Heart left ventricle (tissue), 13 donors: ENCODE results near the gene CSE1L.

ENCODE experiments used
- POLR2A ChIP-seq, 2 donors: fragments of 450-650 bp; IDR thresholded peaks; one replicate each; pipeline ENCODE4 v1.6.1; 2017; ENCODE audit warnings: antibody characterized with exemption in 2 of 2, mild to moderate bottlenecking in 2 of 2, moderate library complexity in 2 of 2
- TF ChIP-seq, protein P1 (sequence below), 12 donors: fragments of 200-600 bp; sonication (generic) in 4 of 12; IDR thresholded peaks; one replicate each; pipeline versions ENCODE4 v1.5.0 to v1.8.0; 2018 to 2022; ENCODE audit warnings: antibody characterized with exemption in 12 of 12, mild to moderate bottlenecking in 5 of 12
- donor health status: ischemic (EF 13 %, LVEDD 7.1; RV severe dilation, severe dysfunction).
- donor health status: DM: no; HTN: yes; CAD: no.
- donor health status: DM: no; HTN: no; CAD: no.
- donor health status: ischemic (EF 25% LVEDD 6.9; RV normal size, moderate dysfunction).
- donor health status: ischemic (EF 25% LVEDD 5.7; RV mildly dilated, moderate dysfunction).
- donor health status: ischemic (EF 35%, LVEDD 5.7; RV mildly dilated, moderate dysfunction).
- donor health status: nonischemic (EF 11% LVEDD 7.7; RV severe dilation, severe dysfunction).
- donor health status: DM: yes; HTN: yes; CAD: no.
- donor health status: PGD.
- donor health status: ischemic (EF 29% LVEDD 5.4; RV normal size, mild dysfunction).
- donor health status: nonischemic (EF 23%, LVEDD 6.1; RV moderate dilation, normal function).

GRCh38 chr20:49046087-49046900 is at the start of gene CSE1L:
- TF ChIP-seq, protein P1, sequence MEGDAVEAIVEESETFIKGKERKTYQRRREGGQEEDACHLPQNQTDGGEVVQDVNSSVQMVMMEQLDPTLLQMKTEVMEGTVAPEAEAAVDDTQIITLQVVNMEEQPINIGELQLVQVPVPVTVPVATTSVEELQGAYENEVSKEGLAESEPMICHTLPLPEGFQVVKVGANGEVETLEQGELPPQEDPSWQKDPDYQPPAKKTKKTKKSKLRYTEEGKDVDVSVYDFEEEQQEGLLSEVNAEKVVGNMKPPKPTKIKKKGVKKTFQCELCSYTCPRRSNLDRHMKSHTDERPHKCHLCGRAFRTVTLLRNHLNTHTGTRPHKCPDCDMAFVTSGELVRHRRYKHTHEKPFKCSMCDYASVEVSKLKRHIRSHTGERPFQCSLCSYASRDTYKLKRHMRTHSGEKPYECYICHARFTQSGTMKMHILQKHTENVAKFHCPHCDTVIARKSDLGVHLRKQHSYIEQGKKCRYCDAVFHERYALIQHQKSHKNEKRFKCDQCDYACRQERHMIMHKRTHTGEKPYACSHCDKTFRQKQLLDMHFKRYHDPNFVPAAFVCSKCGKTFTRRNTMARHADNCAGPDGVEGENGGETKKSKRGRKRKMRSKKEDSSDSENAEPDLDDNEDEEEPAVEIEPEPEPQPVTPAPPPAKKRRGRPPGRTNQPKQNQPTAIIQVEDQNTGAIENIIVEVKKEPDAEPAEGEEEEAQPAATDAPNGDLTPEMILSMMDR (IDR thresholded peaks at IDR 0.05): peak in 2 of 12 donors; percentile 12 to 23
- peak in 1 of 2 donors; percentile 66 for TF ChIP-seq POLR2A (IDR thresholded peaks at IDR 0.05)
